Left lung (tissue), 10 donors: ENCODE measurements around the gene ME1. TPM values are rescaled to one million over a fixed set of nuclear protein-coding genes. Genes with fewer than 3 reads are reported as not detected.
"Not testable (repeated sequence)": the region's sequence is repeated elsewhere in the genome, so short reads cannot be mapped to it uniquely, and the experiment has no call there.

Experiments
- ATAC-seq: fragments of 200-7000 bp; cut with Tn5 transposase; one replicate; pipeline ENCODE4 v1.9.1; 2020; ENCODE audit warnings: moderate library complexity
- DNase-seq, 4 donors: peaks; one replicate each; pipeline ENCODE4 v3.0.0-alpha.2; 2013 to 2020
- H3K27ac ChIP-seq, 2 donors: fragments of 200-600 bp; sonication (generic) in 1 of 2; one replicate each; pipeline versions ENCODE4 v1.5.0 to v1.8.0; 2020 to 2021
- H3K27me3 ChIP-seq, 2 donors: fragments of 200-600 bp; sonication (generic) in 1 of 2; one replicate each; pipeline versions ENCODE4 v1.5.0 to v1.8.0; 2020 to 2021
- H3K36me3 ChIP-seq, 2 donors: fragments of 200-600 bp; sonication (generic) in 1 of 2; one replicate each; pipeline versions ENCODE4 v1.5.0 to v1.8.0; 2020 to 2021
- H3K4me1 ChIP-seq, 2 donors: fragments of 200-600 bp; one replicate each; pipeline ENCODE4 v1.8.0; 2021
- H3K4me3 ChIP-seq, 2 donors: fragments of 200-600 bp; sonication (generic) in 1 of 2; one replicate each; pipeline versions ENCODE4 v1.5.0 to v1.8.0; 2020 to 2021; ENCODE audit warnings: mild to moderate bottlenecking in 1 of 2
- H3K9me3 ChIP-seq, 2 donors: fragments of 200-600 bp; sonication (generic) in 1 of 2; one replicate each; pipeline versions ENCODE4 v1.5.0 to v1.8.0; 2020 to 2021
- CTCF ChIP-seq, 2 donors: fragments of 200-600 bp; sonication (generic) in 1 of 2; IDR thresholded peaks; one replicate each; pipeline versions ENCODE4 v1.5.0 to v1.8.0; 2021; ENCODE audit warnings: antibody characterized with exemption in 2 of 2
- intact Hi-C, 2 donors: fragments of 100-400 bp; cut with DNase I; formaldehyde crosslinking; loops; one replicate each; pipeline versions ENCODE4 v1.11.2 to v1.14.2; 2022
- polyA plus RNA-seq, 6 donors: library from polyadenylated mRNA; unstranded; fragments of 120-200 nt; gene quantifications; one replicate each; pipeline ENCODE4 v1.2.1, GENCODE V29; 2013; ENCODE audit not compliant: insufficient read length in 6 of 6
- total RNA-seq, 2 donors: library from RNA; stranded (reverse); fragmentation: NEBNext Ultra II Directional; extraction: Animal tissue kit (Norgen Biotek cat#: 25700); gene quantifications; one replicate each; pipeline ENCODE4 v1.2.1, GENCODE V29; 2021
- donor health status: DM: no; HTN: yes; CAD: no.
- donor health status: DM: no; HTN: no; CAD: no.

ME1 gene
- total and polyA plus RNA-seq, 8 donors, result 8.9 to 30.7 (median 12.8) TPM

GRCh38 chr6:83258517-83258916, 172.3 kb downstream of the ME1 start:
- Histone ChIP-seq H3K27ac (no peak overlapping the region), H3K4me1 (no peaks in the 10 kb centered on the region), H3K36me3 (no peaks in the 10 kb centered on the region), H3K4me3 (no peak overlapping the region), H3K9me3 (peaks cover 0 to 2% of the 10 kb centered on the region in 2 donors), H3K27me3 (no peaks in the 10 kb centered on the region)
- TF ChIP-seq CTCF (IDR thresholded peaks at IDR 0.05), result no peak
- ATAC-seq (no peak), DNase-seq (no peak)
- intact Hi-C loops, result no loop called here

GRCh38 chr6:83257791-83258190, 173.1 kb downstream of the ME1 start:
- Histone ChIP-seq H3K27ac (no peak overlapping the region), H3K4me3 (no peak overlapping the region), H3K9me3 (peaks cover 0 to 2% of the 10 kb centered on the region in 2 donors), H3K4me1 (no peaks in the 10 kb centered on the region), H3K27me3 (no peaks in the 10 kb centered on the region), H3K36me3 (peaks cover 0 to 4% of the 10 kb centered on the region in 2 donors)
- no peak for ATAC-seq
- no peak for DNase-seq
- TF ChIP-seq CTCF (IDR thresholded peaks at IDR 0.05), result no peak
- intact Hi-C loops, result no loop called here

GRCh38 chr6:83256719-83257118, 174.1 kb downstream of the ME1 start:
- H3K36me3 ChIP-seq, intact Hi-C loops, H3K4me1 ChIP-seq, DNase-seq, H3K4me3 ChIP-seq, H3K27me3 ChIP-seq, H3K27ac ChIP-seq, ATAC-seq, H3K9me3 ChIP-seq: not testable (repeated sequence)

GRCh38 chr6:83252719-83253118, 178.1 kb downstream of the ME1 start:
- Histone ChIP-seq H3K27ac (no peak overlapping the region), H3K4me3 (no peak overlapping the region), H3K27me3 (no peaks in the 10 kb centered on the region), H3K4me1 (no peaks in the 10 kb centered on the region), H3K9me3 (no peaks in the 10 kb centered on the region), H3K36me3 (peaks cover 0 to 7% of the 10 kb centered on the region in 2 donors)
- no peak for TF ChIP-seq CTCF (IDR thresholded peaks at IDR 0.05)
- DNase-seq (no peak), ATAC-seq (no peak)
- intact Hi-C loops, result no loop called here

- intact Hi-C loops, result no loop called here
- Histone ChIP-seq H3K27ac (no peak overlapping the region), H3K27me3 (no peaks in the 10 kb centered on the region), H3K36me3 (peaks cover 0 to 7% of the 10 kb centered on the region in 2 donors), H3K4me1 (no peaks in the 10 kb centered on the region), H3K9me3 (no peaks in the 10 kb centered on the region), H3K4me3 (no peak overlapping the region)
- ATAC-seq (no peak), DNase-seq (no peak)
- TF ChIP-seq CTCF (IDR thresholded peaks at IDR 0.05), result no peak
These were observed 180.6 kb downstream of the ME1 start for GRCh38 chr6:83250235-83250634.

- no peak for DNase-seq
- H3K4me3 ChIP-seq, result no peak overlapping the region
- no peaks in the 10 kb centered on the region for H3K27me3 ChIP-seq
- no peak for ATAC-seq
- no peak overlapping the region for H3K27ac ChIP-seq
- no peaks in the 10 kb centered on the region for H3K36me3 ChIP-seq
- TF ChIP-seq CTCF (IDR thresholded peaks at IDR 0.05), result no peak
- intact Hi-C loops, result no loop called here
- no peaks in the 10 kb centered on the region for H3K9me3 ChIP-seq
- no peaks in the 10 kb centered on the region for H3K4me1 ChIP-seq
These were observed 183.4 kb downstream of the ME1 start for GRCh38 chr6:83247471-83247870.
